Muscle of back (tissue), 13 donors: Measurements from ENCODE around the gene MAGOH. TPM values are rescaled to one million over a fixed set of nuclear protein-coding genes. Genes with fewer than 3 reads are reported as not detected.
"Not testable (repeated sequence)": the region's sequence is repeated elsewhere in the genome, so short reads cannot be mapped to it uniquely, and the experiment has no call there.

Experiments
- DNase-seq, 3 donors: peaks; one replicate each; pipeline versions ENCODE4 v3.0.0 to v3.0.0-alpha.2; 2013
- long read RNA-seq, 9 donors: transcript quantifications; one replicate each; lab custom pipeline, GENCODE V29; 2026
- polyA plus RNA-seq, 10 donors: library from polyadenylated mRNA; unstranded; fragments of 120-200 nt; gene quantifications; one replicate each; pipeline ENCODE4 v1.2.1, GENCODE V29; 2013; ENCODE audit not compliant: insufficient read length in 10 of 10

Gene MAGOH
- 10 to 100 TPM; 40.0 to 64.8 (median 45.0) TPM for polyA plus RNA-seq
- long read RNA-seq, donor 1, transcript MAGOH-202 (5 exons, 756 nt), result major isoform, 16 of 26 reads
- long read RNA-seq, donor 1, transcript MAGOH-201 (4 exons, 500 nt), result minor isoform, 9 of 26 reads
- long read RNA-seq, donor 1, partial matches to known transcripts, result 0 of 26 reads
- long read RNA-seq, donor 1, other reads (novel, unspliced or antisense), result 0 of 26 reads
- long read RNA-seq, donor 2, transcript MAGOH-202 (5 exons, 756 nt), result major isoform, 9 of 14 reads
- long read RNA-seq, donor 2, partial matches to known transcripts, result 0 of 14 reads
- long read RNA-seq, donor 2, other reads (novel, unspliced or antisense), result 0 of 14 reads
- long read RNA-seq, donor 3, result 0 reads
- long read RNA-seq, donor 4, transcript MAGOH-202 (5 exons, 756 nt), result major isoform, 9 of 14 reads
- long read RNA-seq, donor 4, transcript MAGOH-201 (4 exons, 500 nt), result minor isoform, 5 of 14 reads
- long read RNA-seq, donor 4, partial matches to known transcripts, result 0 of 14 reads
- long read RNA-seq, donor 4, other reads (novel, unspliced or antisense), result 0 of 14 reads
- long read RNA-seq, donor 5, transcript MAGOH-202 (5 exons, 756 nt), result major isoform, 35 of 43 reads
- long read RNA-seq, donor 5, transcript MAGOH-201 (4 exons, 500 nt), result minor isoform, 7 of 43 reads
- long read RNA-seq, donor 5, partial matches to known transcripts, result 0 of 43 reads
- long read RNA-seq, donor 5, other reads (novel, unspliced or antisense), result 0 of 43 reads
- long read RNA-seq, donor 6, transcript MAGOH-201 (4 exons, 500 nt), result minor isoform, 5 of 24 reads
- long read RNA-seq, donor 6, transcript MAGOH-202 (5 exons, 756 nt), result major isoform, 17 of 24 reads
- long read RNA-seq, donor 6, partial matches to known transcripts, result 0 of 24 reads
- long read RNA-seq, donor 6, other reads (novel, unspliced or antisense), result 0 of 24 reads
- long read RNA-seq, donor 7, transcript MAGOH-202 (5 exons, 756 nt), result major isoform, 13 of 16 reads
- long read RNA-seq, donor 7, partial matches to known transcripts, result 0 of 16 reads
- long read RNA-seq, donor 7, other reads (novel, unspliced or antisense), result 0 of 16 reads
- long read RNA-seq, donor 8, transcript MAGOH-202 (5 exons, 756 nt), result major isoform, 16 of 19 reads
- long read RNA-seq, donor 8, partial matches to known transcripts, result 0 of 19 reads
- long read RNA-seq, donor 8, other reads (novel, unspliced or antisense), result 0 of 19 reads
- long read RNA-seq, donor 9, partial matches to known transcripts, result 0 of 5 reads
- long read RNA-seq, donor 9, other reads (novel, unspliced or antisense), result 0 of 5 reads

GRCh38 chr1:53238197-53239155 is at the start of gene MAGOH:
Gene MAGOH (minus strand): TSS chr1:53238518. CDS start chr1:53238448, 70 bp downstream.
- peak; percentile 93 to 98 (median 96) for DNase-seq

- no peak for DNase-seq
Measured at GRCh38 chr1:53286955-53287354, 48.6 kb upstream of the MAGOH start.

- DNase-seq, result no peak
Measured at GRCh38 chr1:53285969-53286760, 47.8 kb upstream of the MAGOH start.

- DNase-seq, result no peak
Measured at GRCh38 chr1:53285546-53285945, 47.2 kb upstream of the MAGOH start.

- DNase-seq, result no peak
Measured at GRCh38 chr1:53284224-53285020, 46.1 kb upstream of the MAGOH start.

GRCh38 chr1:53283156-53283555 is 44.8 kb upstream of the MAGOH start:
- not testable (repeated sequence) for DNase-seq

- no peak for DNase-seq
Measured at GRCh38 chr1:53281133-53281532, 42.8 kb upstream of the MAGOH start.

GRCh38 chr1:53280496-53280895 is 42.2 kb upstream of the MAGOH start:
- no peak for DNase-seq

GRCh38 chr1:53279296-53280200 is 41.2 kb upstream of the MAGOH start:
- no peak for DNase-seq

GRCh38 chr1:53278298-53278725 is 40.0 kb upstream of the MAGOH start:
- DNase-seq, result peak in 2 of 3 donors; percentile 38 to 59

GRCh38 chr1:53277326-53277725 is 39.0 kb upstream of the MAGOH start:
- DNase-seq, result no peak

GRCh38 chr1:53276902-53277281 is 38.6 kb upstream of the MAGOH start:
- no peak for DNase-seq

- no peak for DNase-seq
Measured at GRCh38 chr1:53276153-53276901, 38.0 kb upstream of the MAGOH start.

- no peak for DNase-seq
Measured at GRCh38 chr1:53275566-53275965, 37.2 kb upstream of the MAGOH start.

GRCh38 chr1:53274541-53275185 is 36.3 kb upstream of the MAGOH start:
- no peak for DNase-seq

- DNase-seq, result no peak
Measured at GRCh38 chr1:53274026-53274425, 35.7 kb upstream of the MAGOH start.
